Activated CD4-positive, alpha-beta T cell treated with anti-CD3 and anti-CD28 coated beads, Interleukin-2, amount 50 U/mL, for 4 hours (primary cell): Measurements from ENCODE around the gene TRPV3.
"Not testable (repeated sequence)": the region's sequence is repeated elsewhere in the genome, so short reads cannot be mapped to it uniquely, and the experiment has no call there.

Source experiments
- DNase-seq, 2 experiments: peaks; one replicate each; pipeline ENCODE4 v3.0.0-alpha.2; 2020

TRPV3 gene

DNA sequence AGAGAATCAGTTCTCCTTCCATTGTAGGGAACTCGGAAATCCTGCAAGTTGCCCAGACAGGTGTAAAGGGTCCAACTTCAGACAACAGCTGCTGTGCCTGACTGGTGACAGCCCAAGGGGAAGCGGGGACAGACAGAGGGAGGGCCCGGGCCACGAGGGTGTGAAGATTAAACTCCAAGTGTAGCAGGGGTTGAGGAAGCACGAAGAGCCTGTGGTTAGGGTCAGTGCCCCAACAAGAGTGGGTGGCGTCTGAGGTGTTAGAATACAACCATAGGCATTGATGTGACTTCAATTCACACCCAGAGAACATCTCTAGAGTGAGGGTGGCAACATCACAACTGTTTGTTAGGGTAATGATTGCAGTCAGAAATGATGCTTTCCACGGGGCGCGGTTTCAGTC is 42.7 kb downstream of the TRPV3 start:
- DNase-seq: no peak

DNA sequence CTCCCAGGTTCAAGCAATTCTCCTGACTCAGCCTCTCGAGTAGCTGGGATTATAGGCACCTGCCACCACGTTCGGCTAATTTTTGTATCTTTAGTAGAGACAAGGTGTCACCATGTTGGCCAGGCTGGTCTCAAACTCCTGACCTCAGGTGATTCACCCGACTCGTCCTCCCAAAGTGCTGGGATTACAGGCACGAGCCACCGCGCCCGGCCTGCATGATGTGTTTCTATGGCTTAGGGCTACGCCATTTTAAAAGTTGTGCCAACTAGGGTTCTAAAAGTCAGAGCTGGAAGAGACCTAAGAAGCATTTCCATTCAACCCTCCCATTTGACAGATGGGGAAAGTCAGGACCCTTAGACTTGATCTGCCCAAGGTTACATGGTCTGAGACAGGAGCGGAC is 43.4 kb downstream of the TRPV3 start:
- DNase-seq: not testable (repeated sequence)

DNA sequence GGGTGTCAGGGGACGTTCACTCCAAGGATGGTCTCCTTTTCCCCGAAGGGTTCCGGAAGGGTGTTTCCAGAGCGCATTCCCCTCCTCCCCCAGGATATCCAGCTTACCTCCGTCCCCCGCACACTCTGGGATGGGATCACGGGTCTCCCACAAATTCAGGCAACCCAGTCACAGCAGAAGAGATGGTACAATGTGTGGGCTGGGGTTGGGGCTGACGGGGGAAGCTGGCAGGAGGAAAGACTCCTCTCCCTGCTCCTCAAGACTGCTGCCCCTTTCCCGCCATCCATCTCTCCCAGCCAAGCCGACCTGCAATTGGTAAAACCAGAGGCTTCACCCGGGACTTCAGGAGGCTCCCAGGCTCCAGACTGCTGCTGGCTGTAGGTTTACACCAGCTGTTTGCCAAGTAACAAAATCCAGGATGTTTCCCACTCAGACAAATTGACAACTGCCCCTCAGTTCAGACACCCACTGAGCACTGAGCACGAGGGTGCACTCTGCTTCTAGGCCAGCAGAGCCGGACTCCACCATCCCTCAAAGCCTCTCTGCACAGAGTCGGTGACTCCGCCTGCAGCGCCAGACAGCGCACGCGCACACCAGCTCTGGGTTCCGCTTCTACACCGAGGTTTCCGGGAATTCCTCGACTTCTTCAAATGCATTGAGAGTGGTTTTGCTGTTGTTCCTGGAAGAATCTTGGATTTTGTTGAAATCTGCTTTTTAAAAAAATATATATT is 44.1 kb downstream of the TRPV3 start:
- no peak for DNase-seq

DNA sequence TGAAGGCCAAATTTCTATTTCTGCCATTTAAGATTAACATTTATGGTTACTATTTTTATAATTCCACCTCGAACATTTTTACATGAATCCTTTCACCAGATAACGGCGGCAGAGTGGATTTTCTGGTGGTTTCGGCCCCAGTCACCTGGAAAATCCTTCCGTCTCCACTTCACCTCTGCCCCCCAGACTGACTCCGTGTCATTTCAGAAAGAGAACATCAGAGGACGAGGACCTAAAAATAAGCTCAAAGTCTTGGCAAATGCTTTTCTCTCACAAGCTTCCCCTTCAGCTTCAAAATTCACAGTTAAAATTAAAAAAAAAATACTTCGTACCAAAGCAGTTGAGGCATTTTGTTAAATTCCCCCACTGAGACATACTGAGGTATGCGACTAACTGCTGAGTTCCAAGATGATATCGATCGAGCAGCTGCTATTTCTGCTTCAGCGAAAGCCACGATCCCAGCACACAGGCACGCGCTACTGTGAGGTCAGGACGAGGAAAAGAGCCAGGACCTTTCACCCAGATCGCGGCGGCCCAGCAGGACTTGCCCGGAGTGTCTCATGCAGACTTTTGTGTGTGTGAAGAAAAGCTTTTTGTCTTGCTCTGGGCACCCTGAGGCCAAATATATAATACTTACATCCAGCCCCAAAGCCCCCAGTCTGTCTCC is 45.0 kb downstream of the TRPV3 start:
- no peak for DNase-seq

DNA sequence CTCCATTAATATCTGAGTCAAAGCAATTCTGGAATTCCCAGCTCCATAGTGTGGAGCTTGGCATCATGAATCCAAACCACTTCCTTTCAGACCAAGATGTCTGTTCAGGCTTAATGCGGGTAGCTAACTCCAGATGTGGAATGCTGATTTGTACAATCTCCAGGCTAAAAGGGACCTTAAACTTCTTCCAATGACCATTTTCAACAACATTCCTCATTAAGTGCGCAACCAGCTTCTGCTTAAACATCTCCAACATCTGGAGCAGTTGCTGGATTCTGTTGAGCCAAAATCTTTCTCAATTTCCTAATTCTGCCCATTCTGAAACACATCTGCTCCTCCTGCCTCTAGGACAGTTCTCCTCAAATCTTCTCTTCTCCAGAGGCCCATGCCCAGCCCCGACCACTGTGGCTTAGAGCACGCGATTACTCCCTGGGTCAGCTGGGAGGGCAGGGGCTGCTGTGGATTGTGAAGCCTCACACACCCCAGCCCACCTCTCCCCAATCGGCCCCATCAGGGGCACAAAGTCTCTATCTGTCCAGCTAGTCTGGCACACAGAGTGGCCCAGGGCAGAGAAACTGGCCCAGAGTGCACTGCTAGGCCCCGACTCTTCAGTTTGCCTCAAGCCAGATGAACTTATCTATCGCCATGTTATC is 45.6 kb downstream of the TRPV3 start:
- DNase-seq: no peak

DNA sequence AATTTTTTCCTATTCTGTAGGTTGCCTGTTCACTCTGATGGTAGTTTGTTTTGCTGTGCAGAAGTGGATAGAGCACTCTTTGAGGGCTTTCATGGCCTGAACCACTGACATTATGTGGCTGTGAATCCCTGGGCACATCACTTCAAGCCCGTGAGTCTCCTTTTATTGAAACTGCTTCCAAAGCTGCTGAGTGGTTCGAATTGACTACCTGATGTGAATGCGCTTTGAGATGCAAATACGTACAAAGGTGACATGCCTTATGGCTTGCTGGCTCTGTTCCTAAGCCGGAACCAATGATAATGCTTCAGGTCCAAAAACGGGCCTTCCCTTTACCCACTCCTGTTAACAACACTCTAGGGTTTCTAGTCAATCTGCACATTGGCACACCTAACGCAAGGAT is 47.5 kb downstream of the TRPV3 start:
- no peak for DNase-seq

DNA sequence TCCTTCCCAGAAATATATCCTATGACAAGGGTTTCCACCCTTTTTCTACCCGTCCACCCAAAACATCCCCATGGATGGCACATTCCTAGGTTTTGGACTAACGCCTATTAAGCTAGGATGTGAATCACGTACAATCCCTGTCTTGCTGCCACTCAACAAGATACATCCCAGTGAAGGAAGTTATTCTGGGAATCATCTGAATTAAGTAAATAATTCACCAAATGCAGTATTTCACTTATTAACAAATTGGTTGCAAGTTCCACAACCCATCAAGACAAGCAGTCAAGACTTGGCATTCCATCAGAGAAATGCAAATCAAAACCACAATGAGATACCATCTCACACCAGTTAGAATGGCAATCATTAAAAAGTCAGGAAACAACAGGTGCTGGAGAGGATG is 49.7 kb downstream of the TRPV3 start:
- no peak for DNase-seq

DNA sequence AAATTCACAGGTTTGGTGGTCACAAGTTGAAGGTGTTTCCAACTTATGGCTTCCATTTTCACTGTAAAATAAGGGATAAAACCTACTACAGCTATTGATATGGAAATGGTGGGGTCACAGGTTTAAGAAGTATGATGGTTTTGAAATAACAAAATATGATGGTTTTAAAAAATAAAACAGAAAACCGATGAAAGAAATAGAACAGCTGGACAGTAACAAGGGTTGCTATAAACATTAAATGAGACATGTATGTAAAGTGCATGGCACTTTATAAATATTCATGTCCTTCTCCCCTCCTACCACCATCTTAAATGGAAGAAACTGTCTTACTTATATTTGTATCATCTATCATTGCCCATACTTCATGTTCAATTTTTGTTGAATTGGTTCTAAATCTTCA is 50.5 kb downstream of the TRPV3 start:
- no peak for DNase-seq

DNA sequence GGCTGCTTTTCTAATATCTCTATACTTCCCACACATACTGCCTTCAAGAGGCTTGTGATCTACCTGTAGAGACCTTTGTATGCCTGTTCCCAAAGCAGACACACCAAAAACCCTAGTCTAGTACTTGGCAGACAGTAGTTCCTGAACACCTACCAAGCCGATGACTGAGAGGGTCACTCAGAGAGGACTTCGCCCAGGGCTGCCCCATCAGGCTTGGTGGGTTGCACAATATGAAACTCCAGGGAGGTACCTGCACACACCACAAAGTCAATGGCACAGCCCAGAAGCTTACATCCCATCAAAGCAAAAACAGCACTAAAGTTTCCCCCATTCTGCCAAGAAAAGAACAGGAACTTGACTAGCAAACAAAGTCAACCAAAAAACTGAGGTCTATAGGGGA is 51.6 kb downstream of the TRPV3 start:
- no peak for DNase-seq

DNA sequence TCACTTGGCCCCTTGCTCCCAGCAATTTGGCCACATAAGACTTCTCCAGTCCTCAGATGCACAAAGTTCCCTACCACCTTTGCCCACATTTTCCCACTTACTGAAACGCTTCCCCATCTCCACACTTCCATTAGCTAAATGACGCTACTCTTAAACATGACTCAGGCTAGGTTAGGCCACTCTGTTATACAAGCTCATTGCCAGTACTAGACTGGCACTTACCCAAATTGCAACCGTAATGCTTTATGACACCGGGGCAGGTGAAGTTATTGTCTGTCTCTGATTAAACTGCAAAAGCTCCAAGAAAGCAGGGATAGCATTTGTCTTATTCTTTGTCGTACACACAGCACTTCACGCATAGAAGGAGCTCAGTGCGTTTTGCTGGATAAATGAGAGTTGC is 52.6 kb downstream of the TRPV3 start:
- no peak for DNase-seq

DNA sequence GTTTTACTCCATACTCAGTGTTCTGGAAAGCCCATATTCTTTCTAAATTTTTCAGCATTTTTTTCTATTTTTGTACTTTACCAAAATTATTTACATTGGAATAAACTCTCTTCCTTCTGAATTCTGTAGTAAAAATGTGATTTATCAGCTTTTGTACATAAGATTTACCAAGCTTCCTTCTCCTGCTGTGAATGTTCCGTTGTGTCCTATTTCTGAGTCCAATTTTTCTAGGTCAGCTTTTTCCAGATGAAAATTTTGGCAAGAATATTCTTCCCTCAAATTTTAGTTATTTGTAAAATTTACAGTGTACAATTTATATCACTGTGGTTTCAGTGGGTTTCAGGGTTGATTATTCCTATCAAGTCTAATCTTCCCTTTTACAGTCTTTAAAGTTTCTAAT is 54.3 kb downstream of the TRPV3 start:
- DNase-seq: no peak

DNA sequence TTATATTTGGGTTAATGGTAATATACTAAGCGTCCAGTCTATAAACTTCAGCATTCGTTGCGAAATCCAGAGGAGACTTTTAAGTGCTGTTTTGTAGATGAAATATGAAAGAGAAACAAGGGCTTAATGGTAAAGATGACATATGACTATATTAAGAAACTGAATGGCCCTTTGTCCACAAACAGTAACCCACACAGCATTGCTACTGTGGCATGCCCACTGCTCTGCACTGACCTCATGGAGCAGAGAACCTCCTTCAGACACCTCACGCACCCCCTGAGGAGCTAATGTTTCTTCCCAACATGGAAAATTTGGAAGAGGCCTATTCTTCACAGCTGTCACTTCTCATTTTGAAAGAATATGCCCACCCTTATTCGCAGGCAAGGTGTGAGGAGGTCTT is 55.1 kb downstream of the TRPV3 start:
- DNase-seq: no peak

DNA sequence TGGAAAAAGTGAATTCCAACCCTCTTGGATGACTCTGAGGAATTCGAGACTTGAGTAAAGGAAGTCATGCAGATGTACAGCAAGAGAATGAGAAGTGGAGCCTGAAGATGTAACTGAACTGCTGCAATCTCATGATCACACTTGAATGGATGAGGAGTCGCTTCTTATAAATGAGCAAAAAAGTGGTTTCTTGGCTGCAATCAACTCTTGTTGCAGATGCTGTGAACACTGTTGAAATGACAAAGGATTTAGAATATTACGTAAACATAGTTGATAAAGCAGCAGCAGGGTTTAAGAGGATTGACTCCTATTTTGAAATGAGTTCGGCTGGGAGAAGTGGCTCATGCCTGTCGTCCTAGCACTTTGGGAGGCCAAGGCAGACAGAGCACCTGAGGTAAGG is 56.3 kb downstream of the TRPV3 start:
- no peak for DNase-seq

DNA sequence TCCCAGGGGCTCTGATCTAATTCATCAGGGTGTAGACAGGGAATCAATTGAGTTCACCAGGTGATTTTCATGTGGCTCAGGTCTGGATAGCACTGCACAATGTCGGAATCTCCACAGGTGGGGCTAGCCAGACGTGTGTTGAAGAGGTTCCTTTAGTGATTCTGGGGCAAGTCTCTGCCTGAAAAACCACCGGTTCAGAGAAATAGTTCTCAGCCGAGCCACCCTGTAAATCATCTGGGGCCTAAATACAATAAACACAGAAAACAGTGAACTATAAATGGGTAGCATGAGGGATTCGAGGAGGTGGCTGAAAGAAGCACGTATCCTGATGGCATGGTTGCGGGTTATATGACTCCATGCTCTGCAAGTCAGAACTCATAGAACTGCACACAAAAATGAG is 60.5 kb downstream of the TRPV3 start:
- no peak for DNase-seq

DNA sequence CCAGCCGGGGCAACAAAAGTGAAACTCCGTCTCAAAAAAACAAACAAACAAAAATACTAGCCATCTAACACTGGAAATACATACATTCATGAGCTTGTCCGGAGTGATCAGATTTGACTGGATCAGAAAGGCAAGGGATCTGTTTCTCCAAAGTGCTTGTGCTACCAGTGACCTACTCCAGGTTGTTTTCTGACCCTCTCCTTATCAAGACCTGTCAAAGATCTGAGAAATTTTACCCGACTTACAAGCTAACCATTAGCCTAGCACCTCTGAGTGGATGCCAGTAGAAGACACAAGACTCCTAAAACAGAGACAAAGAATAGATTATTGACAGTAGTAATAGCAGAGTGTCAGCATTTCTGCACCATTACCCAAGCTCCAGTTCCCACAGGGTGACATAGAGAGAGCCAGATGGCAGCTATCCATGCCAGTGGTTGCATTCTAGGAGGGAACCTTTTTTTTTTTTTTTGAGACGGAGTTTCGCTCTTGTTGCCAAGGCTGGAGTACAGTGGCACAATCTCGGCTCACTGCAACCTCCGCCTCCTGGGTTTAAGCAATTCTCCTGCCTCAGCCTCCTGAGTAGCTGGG is 72.0 kb downstream of the TRPV3 start:
- DNase-seq: no peak

DNA sequence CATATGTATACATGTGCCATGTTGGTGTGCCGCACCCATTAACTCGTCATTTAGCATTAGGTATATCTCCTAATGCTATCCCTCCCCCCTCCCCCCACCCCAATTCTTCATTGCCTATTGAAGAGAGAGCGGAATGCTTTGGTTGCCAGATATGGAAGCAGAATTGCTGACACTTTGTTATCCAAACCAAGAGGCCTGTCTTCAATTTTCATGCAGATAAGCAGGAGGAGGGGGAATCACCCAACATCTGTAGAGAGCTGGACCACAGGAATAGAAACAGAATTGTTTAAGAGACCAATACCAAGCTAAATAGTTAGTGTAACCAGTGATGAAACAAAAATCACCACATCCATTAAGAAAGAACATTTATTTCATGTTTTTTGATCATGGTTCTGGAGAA is 74.8 kb downstream of the TRPV3 start:
- DNase-seq: no peak

DNA sequence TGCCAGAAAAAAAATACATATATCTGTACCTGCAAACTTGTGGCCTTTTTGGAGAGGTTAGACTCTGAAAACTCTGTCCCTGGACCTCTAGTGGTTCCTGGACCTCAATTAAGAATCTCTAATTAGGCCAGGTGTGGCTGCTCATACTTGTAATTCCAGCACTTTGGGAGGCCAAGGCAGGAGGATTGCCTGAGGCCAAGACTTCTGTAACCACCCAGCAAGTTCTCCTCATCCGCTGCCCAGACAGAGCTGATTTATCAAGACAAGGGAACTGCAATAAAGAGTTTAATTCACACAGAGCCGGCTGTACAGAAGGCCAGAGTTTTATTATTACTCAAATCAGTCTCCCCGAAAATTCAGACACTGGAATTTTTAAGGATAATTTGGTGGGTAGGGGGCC is 77.6 kb downstream of the TRPV3 start:
- DNase-seq: no peak

DNA sequence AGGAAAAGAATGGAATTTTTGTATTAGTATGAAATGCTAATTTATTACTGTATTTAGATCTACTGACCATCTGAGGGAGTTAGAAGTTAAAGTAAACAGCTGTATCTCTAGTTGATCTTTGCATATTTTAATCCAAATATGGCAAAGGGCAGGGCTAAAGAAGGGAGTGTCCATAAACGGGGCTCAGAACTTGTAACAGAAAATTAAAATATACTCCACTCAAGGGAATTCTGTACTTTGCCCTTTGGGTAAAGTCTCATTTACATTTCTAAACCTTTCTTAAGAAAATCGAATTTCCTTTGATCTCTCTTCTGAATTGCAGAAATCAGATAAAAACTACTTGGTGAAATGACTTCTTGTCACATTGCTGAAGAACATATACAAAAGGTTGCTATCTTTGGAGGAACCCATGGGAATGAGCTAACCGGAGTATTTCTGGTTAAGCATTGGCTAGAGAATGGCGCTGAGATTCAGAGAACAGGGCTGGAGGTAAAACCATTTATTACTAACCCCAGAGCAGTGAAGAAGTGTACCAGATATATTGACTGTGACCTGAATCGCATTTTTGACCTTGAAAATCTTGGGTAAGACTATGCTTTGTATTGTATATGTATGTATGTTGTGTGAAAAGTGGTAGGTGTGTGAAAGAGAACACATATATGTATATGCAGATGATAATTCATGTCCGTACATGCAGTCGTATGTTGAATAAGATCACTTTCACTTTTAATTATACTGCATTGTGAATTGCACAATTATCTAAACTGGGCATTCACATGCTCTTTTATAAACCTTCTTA is 81.6 kb downstream of the TRPV3 start, which contains the start of gene ASPA:
Gene ASPA, plus strand, starts transcription at position 186 of the 799 bp plus-strand sequence. Its CDS starts 163 bp downstream, at position 349.
- no peak for DNase-seq

DNA sequence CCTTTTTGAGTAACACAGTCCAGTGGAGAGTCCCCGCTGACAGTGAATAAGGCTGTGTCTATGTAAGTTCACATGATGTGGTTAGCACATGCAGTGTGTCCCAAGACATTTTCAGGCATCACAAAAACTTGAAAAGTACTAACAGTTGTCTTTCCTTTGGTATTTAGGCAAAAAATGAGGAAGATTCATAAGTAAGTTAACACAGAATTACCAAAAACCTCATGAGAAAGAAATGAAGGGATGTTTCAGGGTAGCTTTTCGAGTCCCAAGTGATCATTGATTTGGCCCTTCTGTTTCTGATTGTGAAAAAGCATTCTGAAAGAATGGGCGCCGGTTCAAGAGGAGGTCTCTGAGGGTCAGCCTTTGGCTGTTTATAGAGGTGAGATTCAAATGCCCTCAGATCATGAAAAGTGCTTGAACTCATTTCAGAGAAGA is 82.3 kb downstream of the TRPV3 start:
- no peak for DNase-seq

DNA sequence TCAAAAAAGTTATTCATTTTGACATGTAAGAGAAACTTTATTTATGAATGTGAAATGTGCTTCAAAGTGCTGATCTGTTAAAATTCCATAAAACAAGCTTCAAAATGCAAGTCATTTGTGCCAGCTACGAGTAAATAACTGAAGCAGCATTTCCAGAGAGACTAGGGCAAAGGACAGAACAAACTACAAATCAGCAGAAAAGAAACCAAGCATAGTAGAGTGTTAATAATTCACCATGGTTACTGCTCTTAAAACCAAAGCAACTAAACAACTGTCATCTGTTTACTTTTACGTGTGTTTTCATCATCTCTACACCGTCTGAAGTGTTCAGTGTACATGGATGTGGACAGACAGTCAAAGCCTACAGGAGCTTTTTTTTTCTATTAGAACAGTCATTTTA is 83.4 kb downstream of the TRPV3 start:
- DNase-seq: no peak

DNA sequence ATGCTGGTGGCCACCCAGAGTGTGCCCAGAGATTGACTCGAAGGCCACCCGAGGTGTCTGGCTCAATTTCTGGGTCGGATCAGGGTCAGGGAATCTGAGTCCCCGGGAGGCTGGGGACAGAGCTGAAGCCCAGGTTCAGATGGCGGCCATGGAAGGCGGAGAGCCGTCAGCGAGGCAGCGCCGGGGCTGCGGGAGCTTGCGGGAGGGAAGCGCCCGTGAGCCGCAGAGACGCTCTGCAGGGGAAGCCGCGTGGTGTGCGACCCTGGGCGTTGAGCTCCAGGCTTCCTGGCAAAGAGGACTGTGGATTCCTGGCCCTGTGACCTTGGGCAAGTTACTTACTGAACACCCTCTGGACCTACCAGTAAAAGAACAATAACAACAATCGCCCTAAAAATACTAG is 85.5 kb downstream of the TRPV3 start:
- DNase-seq: no peak

DNA sequence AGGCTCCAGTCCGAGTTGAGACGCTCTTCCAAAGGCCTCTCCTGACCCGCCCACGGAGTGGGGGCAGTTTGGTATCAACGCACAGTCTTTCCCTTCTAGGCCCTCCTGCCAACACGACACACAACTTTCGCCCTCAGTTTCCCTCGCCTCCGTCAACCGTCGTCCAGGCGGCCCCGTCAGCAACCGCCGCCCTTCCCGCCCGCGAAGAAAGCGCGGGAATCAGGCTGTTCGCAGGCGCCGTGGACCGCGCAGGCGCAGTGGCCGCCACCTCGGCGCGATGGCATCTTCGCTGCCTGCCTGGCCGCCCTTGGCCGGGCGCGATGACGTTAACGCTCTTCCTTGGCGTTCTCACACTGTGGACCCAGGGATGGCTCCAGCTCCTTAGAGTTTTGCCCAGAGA is 86.0 kb downstream of the TRPV3 start, which contains the start of gene SPATA22:
Gene SPATA22, minus strand, starts transcription at position 221 of the 400 bp plus-strand sequence. CDS start 2,494 bp downstream, outside the sequence.
- no peak for DNase-seq

DNA sequence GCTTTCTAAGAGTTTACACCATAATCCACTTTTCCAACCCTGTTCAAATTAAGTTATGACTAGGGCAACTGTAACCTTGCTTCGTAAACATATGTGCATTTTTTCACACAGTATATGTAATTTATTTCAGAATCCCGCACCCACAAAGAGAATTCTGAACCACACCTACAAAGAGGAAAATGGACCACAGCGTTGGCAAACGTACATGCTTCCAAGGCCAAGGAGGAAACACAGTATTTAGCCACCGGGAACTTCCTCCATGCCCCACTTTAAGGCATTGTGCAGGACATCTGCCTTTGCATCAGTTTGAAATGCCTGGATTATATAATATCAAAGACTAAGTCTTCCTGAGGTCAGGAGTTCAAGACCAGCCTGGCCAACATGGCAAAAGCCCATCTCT is 88.1 kb downstream of the TRPV3 start:
- DNase-seq: no peak
